K562 (cell line): ENCODE data around the gene IKZF3. TPM values are rescaled to one million over a fixed set of nuclear protein-coding genes. Genes with fewer than 3 reads are reported as not detected.
"Not testable (repeated sequence)": the region's sequence is repeated elsewhere in the genome, so short reads cannot be mapped to it uniquely, and the experiment has no call there.

ENCODE experiments used
- ATAC-seq: fragments of 200-7000 bp; cut with Tn5 transposase; 3 replicates; pipeline ENCODE4 v1.9.1; 2020; ENCODE audit warnings: moderate library complexity
- BruUV-seq: library from RNA; stranded (reverse); fragments of 400-500 nt; replicated peaks from 2 replicates; lab custom pipeline; 2021; lab: Mats Ljungman, UMichigan
- CTCF ChIA-PET: fragments of 300-600 bp; formaldehyde crosslinking; extraction: SDS; loops from one replicate; lab custom pipeline; 2021; ENCODE audit warnings: low intra/inter-chr PET ratio; lab: Yijun Ruan, JAX
- POLR2A ChIA-PET: fragments of 300-600, 350-650 bp; sonication (Branson Sonifier 250); formaldehyde crosslinking; extraction: SDS; loops from one replicate; lab custom pipeline; 2021; ENCODE audit warnings: antibody characterized with exemption, inconsistent platforms; lab: Yijun Ruan, JAX
- DNase-seq, 4 experiments: peaks; one replicate each; pipeline versions ENCODE4 v3.0.0 to v3.0.0-alpha.2; 2011 to 2018; ENCODE audit warnings: low spot score in 3 of 4, mixed read lengths in 3 of 4; ENCODE audit errors: extremely low read depth in 1 of 4
- FAIRE-seq: peaks from 2 replicates; lab custom pipeline; 2011; peaks lifted over from hg19 to GRCh38; lab: Jason Lieb, UNC
- H2AFZ ChIP-seq: 2 replicates; pipeline ENCODE4 v1.6.0; 2011; ENCODE audit warnings: low read depth, low read length, control low read depth, inconsistent platforms
- H3K27ac ChIP-seq: fragments of 200-600 bp; 3 replicates; pipeline ENCODE4 v1.8.0; 2011; ENCODE audit warnings: low read depth, mild to moderate bottlenecking, control low read depth, inconsistent platforms, low read length, moderate library complexity, mixed read lengths; ENCODE audit errors: extremely low read depth
- H3K27me3 ChIP-seq, 2 experiments: fragments of 300-600 bp in 1 of 2; 2 replicates in 1 of 2; 3 replicates in 1 of 2; pipeline versions ENCODE4 v1.6.0 to v1.8.0; 2011; ENCODE audit warnings: inconsistent platforms in 2 of 2, low read length in 2 of 2, mild to moderate bottlenecking in 1 of 2, mixed read lengths in 1 of 2, moderate library complexity in 1 of 2; ENCODE audit not compliant: control insufficient read depth in 2 of 2, insufficient read depth in 2 of 2
- H3K36me3 ChIP-seq: fragments of 300-600 bp; 3 replicates; pipeline ENCODE4 v1.8.0; 2011; ENCODE audit warnings: mild to moderate bottlenecking, low read length, inconsistent platforms; ENCODE audit not compliant: control insufficient read depth, insufficient read depth
- H3K4me1 ChIP-seq, 2 experiments: fragments of 200-600 bp in 1 of 2; replicated peaks in 1 of 2; 2 replicates in 1 of 2; 3 replicates in 1 of 2; pipeline versions ENCODE4 v1.5.1 to v1.8.0; 2011; ENCODE audit warnings: inconsistent platforms in 2 of 2, low read length in 2 of 2, mild to moderate bottlenecking in 1 of 2, mixed read lengths in 1 of 2, moderate library complexity in 1 of 2; ENCODE audit not compliant: control insufficient read depth in 2 of 2, insufficient read depth in 2 of 2
- H3K4me2 ChIP-seq: 2 replicates; pipeline ENCODE4 v1.6.1; 2011; ENCODE audit warnings: low read length, control low read depth, inconsistent platforms, mixed read lengths; ENCODE audit not compliant: insufficient read depth
- H3K4me3 ChIP-seq: fragments of 200-600 bp; sonication (generic), shearing (Covaris generic); 2 replicates; pipeline ENCODE4 v1.5.1; 2016; ENCODE audit warnings: control low read depth, inconsistent platforms
- H3K79me2 ChIP-seq: fragments of 200-600 bp; 3 replicates; pipeline ENCODE4 v1.8.0; 2011; ENCODE audit warnings: low read length, inconsistent platforms; ENCODE audit not compliant: control insufficient read depth, insufficient read depth
- H3K9ac ChIP-seq, 2 experiments: 2 replicates each; pipeline versions ENCODE4 v1.6.0 to v1.6.1; 2011; ENCODE audit warnings: low read depth in 2 of 2, low read length in 2 of 2, control low read depth in 1 of 2, inconsistent platforms in 1 of 2, mild to moderate bottlenecking in 1 of 2, mixed read lengths in 1 of 2; ENCODE audit not compliant: insufficient read depth in 1 of 2
- H3K9me1 ChIP-seq: one replicate; pipeline ENCODE4 v1.6.0; 2011; ENCODE audit warnings: inconsistent platforms, mild to moderate bottlenecking, low read length, moderate library complexity; ENCODE audit not compliant: control insufficient read depth, insufficient read depth
- H3K9me3 ChIP-seq: replicated peaks from 2 replicates; pipeline ENCODE4 v1.5.1; 2011; ENCODE audit warnings: low read depth, low read length, inconsistent platforms; ENCODE audit not compliant: control insufficient read depth, insufficient read depth
- H4K20me1 ChIP-seq: replicated peaks from 2 replicates; pipeline ENCODE4 v1.6.1; 2011; ENCODE audit warnings: low read length, inconsistent platforms, mixed read lengths; ENCODE audit not compliant: control insufficient read depth, insufficient read depth
- BACH1 ChIP-seq: fragments of 200-800 bp; sonication (Bioruptor generic); IDR thresholded peaks from 2 replicates; pipeline ENCODE4 v1.6.1; 2016; ENCODE audit warnings: missing genetic modification characterization, missing compliant biosample characterization
- ILK ChIP-seq: fragments of 450-650 bp; IDR thresholded peaks from 2 replicates; pipeline ENCODE4 v1.6.1; 2016; ENCODE audit warnings: missing genetic modification characterization, low read depth, mild to moderate bottlenecking, missing compliant biosample characterization, moderate library complexity, borderline replicate concordance
- KDM4B ChIP-seq, 2 experiments: fragments of 450-650 bp in 1 of 2; sonication (generic) in 1 of 2; IDR thresholded peaks; 2 replicates each; pipeline ENCODE4 v1.6.1; 2016 to 2017; ENCODE audit warnings: borderline replicate concordance in 2 of 2, antibody characterized with exemption in 1 of 2, low read depth in 1 of 2, mild to moderate bottlenecking in 1 of 2
- NCOA2 ChIP-seq, 2 experiments: fragments of 450-650 bp; IDR thresholded peaks; 2 replicates each; pipeline ENCODE4 v1.6.1; 2018; ENCODE audit warnings: mild to moderate bottlenecking in 2 of 2, moderate library complexity in 1 of 2; ENCODE audit not compliant: partially characterized antibody in 2 of 2
- ZNF140 ChIP-seq: fragments of 250-450 bp; sonication (Bioruptor Pico); IDR thresholded peaks from 2 replicates; pipeline ENCODE4 v1.8.0; 2021; ENCODE audit warnings: moderate library complexity, mild to moderate bottlenecking, inconsistent platforms
- in situ Hi-C: fragments of 300-500 bp; cut with MboI; formaldehyde crosslinking; loops from 4 replicates; pipeline ENCODE4 v1.15.0; 2018; ENCODE audit warnings: inconsistent platforms, mixed read lengths
- intact Hi-C: fragments of 100-400 bp; cut with micrococcal nuclease; formaldehyde crosslinking; loops from 2 replicates; pipeline ENCODE4 v1.14.2; 2022
- polyA plus RNA-seq, 8 experiments: library from polyadenylated mRNA; depleted of rRNA in 4 of 8; stranded (reverse) in 5 of 8; unstranded in 3 of 8; fragments of >200 nt; fragmentation: Nextera tagmentation in 2 of 8; fragmentation: Illumina TruSeq in 1 of 8; extraction: Ambion mirVana in 2 of 8; extraction: Trizol in 1 of 8; gene quantifications; 2 replicates each; pipeline versions ENCODE4 v1.2.1 to v1.2.3, GENCODE V29; 2011 to 2014; ENCODE audit warnings: inconsistent platforms in 1 of 8, missing spikeins in 1 of 8
- total RNA-seq, 7 experiments: library from RNA; depleted of rRNA in 6 of 7; stranded (reverse); fragments of >200 nt in 6 of 7; fragmentation: Illumina TruSeq in 2 of 7; extraction: Trizol in 2 of 7; gene quantifications; 2 replicates each; pipeline versions ENCODE4 v1.2.1 to v1.2.3, GENCODE V29; 2011 to 2021; ENCODE audit warnings: low replicate concordance in 1 of 7

IKZF3 gene
- total and polyA plus RNA-seq, 9 of the 15 experiments (the other 6 are each of a cell fraction or from before 2014, with no cell fraction given), result 0.06 to 1.6 (median 0.62) TPM

- TF ChIP-seq ILK (no peak), ZNF140 (CRISPR knock-in tag) (no peak), BACH1 (tag) (no peak), KDM4B (IDR thresholded peaks at IDR 0.05; ENCODE audit: borderline replicate concordance in 2 of 2, low read depth in 1 of 2) (no peak)
These were observed 11.9 kb downstream of the IKZF3 start (continued) for GRCh38 chr17:39852239-39852638.

- H4K20me1 ChIP-seq, H2AFZ ChIP-seq, BruUV-seq, ATAC-seq, in situ Hi-C loops, H3K9me1 ChIP-seq, DNase-seq, POLR2A ChIA-PET, H3K9me3 ChIP-seq, CTCF ChIA-PET, H3K79me2 ChIP-seq, intact Hi-C loops, H3K9ac ChIP-seq, H3K4me3 ChIP-seq, H3K27ac ChIP-seq, H3K27me3 ChIP-seq, H3K4me2 ChIP-seq, H3K36me3 ChIP-seq, H3K4me1 ChIP-seq, FAIRE-seq: not testable (repeated sequence)
- TF ChIP-seq NCOA2 (IDR thresholded peaks at IDR 0.05; ENCODE audit: partially characterized antibody in 2 of 2), result peak in 1 of 2 experiments; percentile 97
These were observed 13.9 kb downstream of the IKZF3 start for GRCh38 chr17:39850186-39850585.
